ENCODE results near the gene PHF8. TPM values are rescaled to one million over a fixed set of nuclear protein-coding genes. Genes with fewer than 3 reads are reported as not detected.
A peak's percentile ranks its signal among the peaks of the same experiment; 100 is the strongest.

The PHF8 gene
- total and polyA plus RNA-seq, 9 donors = 11.7 to 39.7 (median 33.4) TPM

DNA sequence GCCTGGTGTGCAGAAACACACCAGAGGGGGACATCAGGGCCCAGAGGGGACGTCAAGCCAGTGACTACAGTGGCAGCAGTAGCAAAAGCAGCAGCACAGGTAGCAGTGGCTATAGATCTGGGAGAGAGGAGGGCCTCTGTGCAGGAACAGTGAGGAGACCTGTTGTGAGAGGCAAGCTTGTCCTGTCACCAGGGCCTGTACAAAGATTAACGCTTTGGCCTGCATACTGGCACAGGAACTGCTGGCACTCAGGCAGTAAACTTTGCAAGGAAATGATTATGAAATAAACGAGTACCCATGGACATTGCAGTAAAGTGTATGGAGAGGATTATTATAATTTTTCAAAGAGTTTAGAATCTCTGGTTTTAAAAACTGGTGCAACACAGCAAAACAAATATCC, 5.5 kb upstream of the PHF8 start:
- 53 to 66% (median 58%) methylated on average over 3 of the region's 3 CpGs for WGBS, 3 donors
- Histone ChIP-seq H3K27ac (no peak overlapping the region), H3K9me3 (no peaks in the 10 kb centered on the region), H3K4me1 (ENCODE audit: insufficient read depth) (no peaks in the 10 kb centered on the region), H3K36me3 (no peaks in the 10 kb centered on the region), H3K4me3 (no peak overlapping the region), H3K27me3 (no peaks in the 10 kb centered on the region)
- TF ChIP-seq EP300 (IDR thresholded peaks at IDR 0.05) (no peak), POLR2A (IDR thresholded peaks at IDR 0.05) (no peak)
- TF ChIP-seq, protein P1, sequence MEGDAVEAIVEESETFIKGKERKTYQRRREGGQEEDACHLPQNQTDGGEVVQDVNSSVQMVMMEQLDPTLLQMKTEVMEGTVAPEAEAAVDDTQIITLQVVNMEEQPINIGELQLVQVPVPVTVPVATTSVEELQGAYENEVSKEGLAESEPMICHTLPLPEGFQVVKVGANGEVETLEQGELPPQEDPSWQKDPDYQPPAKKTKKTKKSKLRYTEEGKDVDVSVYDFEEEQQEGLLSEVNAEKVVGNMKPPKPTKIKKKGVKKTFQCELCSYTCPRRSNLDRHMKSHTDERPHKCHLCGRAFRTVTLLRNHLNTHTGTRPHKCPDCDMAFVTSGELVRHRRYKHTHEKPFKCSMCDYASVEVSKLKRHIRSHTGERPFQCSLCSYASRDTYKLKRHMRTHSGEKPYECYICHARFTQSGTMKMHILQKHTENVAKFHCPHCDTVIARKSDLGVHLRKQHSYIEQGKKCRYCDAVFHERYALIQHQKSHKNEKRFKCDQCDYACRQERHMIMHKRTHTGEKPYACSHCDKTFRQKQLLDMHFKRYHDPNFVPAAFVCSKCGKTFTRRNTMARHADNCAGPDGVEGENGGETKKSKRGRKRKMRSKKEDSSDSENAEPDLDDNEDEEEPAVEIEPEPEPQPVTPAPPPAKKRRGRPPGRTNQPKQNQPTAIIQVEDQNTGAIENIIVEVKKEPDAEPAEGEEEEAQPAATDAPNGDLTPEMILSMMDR (IDR thresholded peaks at IDR 0.05) = no peak
- DNase-seq = no peak
- intact Hi-C loops (cut with DNase I) = loop anchor here in 1 of 4 donors (10.0 kb wide), 1 partner anchor 1005 kb away; no protein-coding TSS in a partner anchor

DNA sequence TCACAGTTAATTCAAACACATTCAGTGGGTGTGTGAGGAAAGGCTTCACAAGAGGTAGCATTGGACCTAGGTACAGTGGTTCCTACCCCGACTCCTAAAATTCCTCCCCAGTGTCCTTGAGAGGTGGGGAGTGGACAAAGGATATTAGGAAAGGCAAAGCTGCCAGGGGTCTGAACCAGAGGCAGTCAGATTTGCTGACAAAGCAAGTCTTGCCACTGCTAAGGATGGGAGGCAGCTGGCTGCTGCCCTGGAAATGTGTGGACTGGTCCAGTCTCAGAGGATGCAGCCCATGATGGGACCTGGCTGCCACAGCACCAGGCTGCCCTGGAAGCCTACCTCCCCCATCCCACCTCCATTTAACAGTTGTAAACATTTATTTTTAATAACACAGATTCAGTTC, 4.1 kb upstream of the PHF8 start:
- Histone ChIP-seq H3K4me3 (no peak overlapping the region), H3K4me1 (ENCODE audit: insufficient read depth) (no peaks in the 10 kb centered on the region), H3K36me3 (no peaks in the 10 kb centered on the region), H3K27me3 (no peaks in the 10 kb centered on the region), H3K9me3 (no peaks in the 10 kb centered on the region), H3K27ac (no peak overlapping the region)
- TF ChIP-seq EP300 (IDR thresholded peaks at IDR 0.05) = no peak
- TF ChIP-seq POLR2A (IDR thresholded peaks at IDR 0.05) = no peak
- TF ChIP-seq, protein P1 (IDR thresholded peaks at IDR 0.05) = no peak
- WGBS, 3 donors = 37 to 45% (median 39%) methylated on average over 1 of the region's 1 CpG
- no peak for DNase-seq
- intact Hi-C loops (cut with DNase I) = loop anchor here in 1 of 4 donors (10.0 kb wide), 1 partner anchor 1006 kb away; no protein-coding TSS in a partner anchor

DNA sequence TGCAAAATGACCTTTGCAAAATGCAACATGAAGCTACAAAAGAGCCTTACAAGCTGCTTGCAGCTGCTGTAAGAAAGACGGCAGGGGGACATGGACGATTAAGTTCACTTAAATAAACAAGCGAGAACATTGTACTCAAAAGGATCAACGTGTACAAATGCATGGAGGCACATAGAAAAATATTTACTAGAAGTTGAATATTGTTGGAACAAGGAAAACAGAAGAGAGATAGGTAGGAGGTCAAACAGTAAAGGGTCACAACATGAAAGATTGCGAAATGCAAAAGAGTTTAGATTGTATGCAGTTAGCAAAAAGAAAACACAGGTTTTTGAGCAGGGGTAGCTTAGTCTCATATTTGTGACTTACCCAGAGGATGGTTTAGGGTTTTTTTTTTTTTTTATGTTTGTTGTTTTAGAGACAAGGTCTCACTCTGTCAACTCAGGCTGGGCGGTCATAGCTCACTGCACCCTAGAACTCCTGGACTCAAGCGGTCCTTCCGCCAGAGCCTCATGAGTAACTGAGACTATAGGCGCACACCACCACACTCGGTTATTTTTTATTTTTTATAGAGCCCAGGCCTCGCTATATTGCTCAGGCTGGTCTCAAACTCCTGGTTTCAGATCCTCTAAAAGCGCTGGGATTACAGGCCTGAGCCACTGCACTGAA, 1.4 kb upstream of the PHF8 start:
- TF ChIP-seq POLR2A (IDR thresholded peaks at IDR 0.05) (no peak), EP300 (IDR thresholded peaks at IDR 0.05) (no peak)
- TF ChIP-seq, protein P1 (IDR thresholded peaks at IDR 0.05) = no peak
- DNase-seq = no peak
- H3K4me3 ChIP-seq = no peak overlapping the region
- H3K4me1 ChIP-seq (ENCODE audit: insufficient read depth) = no peaks in the 10 kb centered on the region
- H3K27me3 ChIP-seq = no peaks in the 10 kb centered on the region
- H3K27ac ChIP-seq = no peak overlapping the region
- H3K9me3 ChIP-seq = no peaks in the 10 kb centered on the region
- no peaks in the 10 kb centered on the region for H3K36me3 ChIP-seq
- WGBS, 3 donors = 67 to 81% (median 77%) methylated on average over 12 of the region's 12 CpGs
- intact Hi-C loops (cut with DNase I) = loop anchor here in 1 of 4 donors (10.0 kb wide), 1 partner anchor 1009 kb away; no protein-coding TSS in a partner anchor

DNA sequence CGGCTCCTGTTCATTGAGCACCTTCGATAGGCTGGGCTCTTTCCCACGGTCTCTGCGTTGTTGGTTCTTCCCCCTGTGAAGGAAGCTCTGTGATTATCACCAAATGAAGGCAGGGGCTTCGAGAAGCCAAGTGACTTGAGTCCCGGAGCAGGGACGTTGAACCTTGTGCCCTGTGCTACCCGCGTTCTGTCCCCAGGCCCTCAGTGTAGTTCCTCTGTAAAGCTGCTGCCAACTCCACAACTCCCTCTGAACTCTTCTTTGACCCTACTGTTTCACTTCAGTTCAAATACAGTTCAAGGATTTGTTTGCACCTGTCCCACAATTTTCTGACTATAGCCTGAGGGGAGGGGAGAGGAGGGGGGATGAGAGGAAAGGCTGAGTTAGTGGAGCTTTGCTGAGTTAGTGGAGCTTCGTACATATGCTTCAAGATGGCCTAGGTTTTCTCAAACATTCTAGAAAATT, 635 bp upstream of the PHF8 start:
- intact Hi-C loops (cut with DNase I) = loop anchor here in 1 of 4 donors (10.0 kb wide), 1 partner anchor 1010 kb away; no protein-coding TSS in a partner anchor
- Histone ChIP-seq H3K4me3 (peak overlapping the region; percentile 36), H3K27me3 (no peaks in the 10 kb centered on the region), H3K4me1 (ENCODE audit: insufficient read depth) (no peaks in the 10 kb centered on the region), H3K27ac (peak overlapping the region; percentile 87 to 94), H3K9me3 (no peaks in the 10 kb centered on the region), H3K36me3 (no peaks in the 10 kb centered on the region)
- TF ChIP-seq, protein P1 (IDR thresholded peaks at IDR 0.05) = no peak
- TF ChIP-seq EP300 (IDR thresholded peaks at IDR 0.05) (no peak), POLR2A (IDR thresholded peaks at IDR 0.05) (no peak)
- WGBS, 3 donors = 33 to 45% (median 41%) methylated on average over 10 of the region's 10 CpGs
- DNase-seq = no peak
